Activated T-helper 1 cell treated with anti-CD3 and anti-CD28 coated beads, Interleukin-2, amount 50 U/mL, for 16 hours (primary cell): ENCODE data around the gene METTL21C.

ENCODE experiments used
- DNase-seq, 2 donors: peaks; one replicate each; pipeline ENCODE4 v3.0.0-alpha.2; 2020; ENCODE audit warnings: low read depth in 1 of 2, low spot score in 1 of 2

METTL21C gene

GRCh38 chr13:102667023-102667422 is 27.8 kb downstream of the METTL21C start:
- DNase-seq: no peak

GRCh38 chr13:102659168-102659713 is 35.6 kb downstream of the METTL21C start:
- DNase-seq: no peak

- DNase-seq: no peak
Measured at GRCh38 chr13:102658660-102659059, 36.2 kb downstream of the METTL21C start.

- no peak for DNase-seq
Measured at GRCh38 chr13:102657630-102658029, 37.2 kb downstream of the METTL21C start.

GRCh38 chr13:102654756-102655155 is 40.1 kb downstream of the METTL21C start:
- DNase-seq: no peak

- no peak for DNase-seq
Measured at GRCh38 chr13:102651892-102652291, 43.0 kb downstream of the METTL21C start.

GRCh38 chr13:102651392-102651791 is 43.5 kb downstream of the METTL21C start:
- no peak for DNase-seq

GRCh38 chr13:102650444-102650843 is 44.4 kb downstream of the METTL21C start:
- DNase-seq: no peak

- DNase-seq: no peak
Measured at GRCh38 chr13:102648046-102648445, 46.8 kb downstream of the METTL21C start.

- DNase-seq: no peak
Measured at GRCh38 chr13:102645701-102646100, 49.1 kb downstream of the METTL21C start.

GRCh38 chr13:102643656-102644055 is 51.2 kb downstream of the METTL21C start:
- DNase-seq: no peak

GRCh38 chr13:102642475-102642874 is 52.4 kb downstream of the METTL21C start:
- no peak for DNase-seq

GRCh38 chr13:102642029-102642428 is 52.8 kb downstream of the METTL21C start:
- no peak for DNase-seq

GRCh38 chr13:102638741-102639140 is 56.1 kb downstream of the METTL21C start:
- no peak for DNase-seq
